NT2/D1 (cell line): ENCODE results near the gene GPT2.

Source experiments
- SUZ12 ChIP-seq: IDR thresholded peaks from 2 replicates; pipeline ENCODE4 v1.6.1; 2011; ENCODE audit not compliant: insufficient read length, insufficient read depth; ENCODE audit errors: extremely low read depth
- YY1 ChIP-seq: IDR thresholded peaks from 2 replicates; pipeline ENCODE4 v1.6.1; 2011; ENCODE audit not compliant: insufficient read length, insufficient read depth
- ZNF274 ChIP-seq: IDR thresholded peaks from 2 replicates; pipeline ENCODE4 v1.6.1; 2011; ENCODE audit warnings: mild to moderate bottlenecking, low read depth, low read length

DNA sequence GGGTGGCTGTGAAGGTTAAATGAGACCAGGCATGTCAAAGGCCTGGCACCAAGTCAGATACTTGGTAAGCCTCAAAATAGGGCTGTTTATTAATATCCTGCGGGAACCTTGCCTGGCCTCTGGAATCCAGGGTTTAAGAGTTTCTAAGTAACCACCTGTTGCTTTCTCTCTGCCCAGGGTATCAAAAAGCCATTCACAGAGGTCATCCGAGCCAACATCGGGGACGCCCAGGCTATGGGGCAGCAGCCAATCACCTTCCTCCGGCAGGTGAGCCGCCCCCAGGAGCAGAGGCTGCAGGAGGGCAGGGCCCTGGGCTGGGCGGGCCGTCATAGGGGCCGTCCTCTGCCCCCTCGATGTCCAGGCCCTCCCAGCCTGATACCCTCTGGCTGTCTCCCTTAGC lies 13.3 kb downstream of the GPT2 start:
- TF ChIP-seq YY1, result no peak
- TF ChIP-seq ZNF274, result no peak
- TF ChIP-seq SUZ12, result no peak
